PC-9 (cell line): ENCODE measurements around the gene USP44.

ENCODE experiments used
- CTCF ChIP-seq: fragments of 200-600 bp; sonication (generic); conservative IDR thresholded peaks from 2 replicates; pipeline ENCODE4 v1.6.1; 2017; ENCODE audit warnings: mixed run types, antibody characterized with exemption, mild to moderate bottlenecking, moderate library complexity
- EZH2 ChIP-seq: fragments of 200-600 bp; sonication (generic); IDR thresholded peaks from 2 replicates; pipeline ENCODE4 v1.8.0; 2017; ENCODE audit warnings: antibody characterized with exemption, low read depth

DNA sequence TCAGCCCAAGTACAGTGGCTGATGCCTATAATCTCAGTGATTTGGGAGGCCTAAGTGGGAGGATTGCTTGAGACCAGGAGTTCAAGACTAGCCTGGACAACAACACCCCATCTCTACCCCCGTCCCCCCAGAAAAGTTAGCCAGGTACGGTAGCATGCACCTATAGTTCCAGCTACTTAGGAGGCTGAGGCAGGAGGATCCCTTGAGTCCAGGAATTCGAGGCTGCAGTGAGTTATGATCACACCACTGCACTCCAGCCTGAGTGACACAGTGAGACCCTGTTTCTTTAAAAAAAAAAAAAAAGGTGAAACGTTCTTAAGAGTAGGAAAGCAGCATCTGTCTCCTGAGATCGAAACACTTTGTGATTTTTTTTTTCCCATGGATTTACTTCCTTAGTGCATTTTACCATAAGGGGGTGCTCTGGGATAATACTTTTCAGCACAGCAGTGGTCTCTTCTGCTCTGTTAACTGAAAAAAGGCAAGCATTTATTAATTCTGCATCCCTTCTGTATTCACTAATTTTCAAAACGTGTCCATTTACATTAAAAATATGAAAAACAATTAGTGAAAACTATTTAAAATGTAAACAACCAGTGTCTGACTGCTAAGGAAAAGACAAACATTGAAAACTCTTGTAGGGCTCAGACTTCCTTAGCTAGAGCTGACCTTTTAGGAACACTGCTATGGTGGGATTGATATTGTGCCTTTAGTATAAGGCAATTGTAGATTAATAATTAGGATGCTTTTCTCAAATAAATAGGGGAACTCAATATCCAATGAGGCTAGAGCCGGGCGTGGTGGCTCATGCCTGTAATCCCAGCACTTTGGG lies 31.2 kb upstream of the USP44 start:
- TF ChIP-seq CTCF (peak; percentile 66), EZH2 (no peak)
